Natural killer cell (primary cell): Measurements from ENCODE around the gene LCP2. TPM values are rescaled to one million over a fixed set of nuclear protein-coding genes. Genes with fewer than 3 reads are reported as not detected.
"Not testable (repeated sequence)": the region's sequence is repeated elsewhere in the genome, so short reads cannot be mapped to it uniquely, and the experiment has no call there.

Source experiments
- ATAC-seq, 3 donors: fragments of 150-1000 bp in 2 of 3; fragments of 200-7000 bp in 1 of 3; cut with Tn5 transposase; 1 replicate in 1 of 3; 2 replicates in 2 of 3; pipeline ENCODE4 v1.10.0; 2021; ENCODE audit warnings: mild to moderate bottlenecking in 2 of 3, moderate library complexity in 2 of 3
- DNase-seq, 2 donors: peaks; one replicate each; pipeline versions ENCODE4 v3.0.0 to v3.0.0-alpha.2; 2013 to 2021; ENCODE audit warnings: mixed read lengths in 1 of 2
- H3K27ac ChIP-seq: one replicate; pipeline ENCODE4 v1.5.1; 2013; ENCODE audit warnings: mild to moderate bottlenecking, low read length
- H3K27me3 ChIP-seq: one replicate; pipeline ENCODE4 v1.6.1; 2013; ENCODE audit warnings: low read length; ENCODE audit not compliant: control insufficient read depth, insufficient read depth
- H3K36me3 ChIP-seq: one replicate; pipeline ENCODE4 v1.6.1; 2013; ENCODE audit warnings: low read length; ENCODE audit not compliant: control insufficient read depth, insufficient read depth
- H3K4me1 ChIP-seq: one replicate; pipeline ENCODE4 v1.6.1; 2013; ENCODE audit warnings: low read length; ENCODE audit not compliant: control insufficient read depth, insufficient read depth
- H3K4me3 ChIP-seq: one replicate; pipeline ENCODE4 v1.5.1; 2013; ENCODE audit warnings: low read length
- H3K9me3 ChIP-seq: one replicate; pipeline ENCODE4 v1.6.1; 2013; ENCODE audit warnings: low read length; ENCODE audit not compliant: control insufficient read depth, insufficient read depth
- H3K27ac Mint-ChIP-seq, 2 donors: one replicate each; pipeline ENCODE4 v1.8.0; 2022; ENCODE audit warnings: mild to moderate bottlenecking in 2 of 2, mixed read lengths in 2 of 2, moderate library complexity in 1 of 2
- H3K27me3 Mint-ChIP-seq, 2 donors: one replicate each; pipeline ENCODE4 v1.8.0; 2022; ENCODE audit warnings: low read depth in 2 of 2, mixed read lengths in 2 of 2
- H3K36me3 Mint-ChIP-seq: one replicate; pipeline ENCODE4 v1.8.0; 2022; ENCODE audit warnings: mixed read lengths
- H3K4me1 Mint-ChIP-seq, 2 donors: one replicate each; pipeline ENCODE4 v1.8.0; 2022; ENCODE audit warnings: mixed read lengths in 2 of 2
- H3K4me3 Mint-ChIP-seq: one replicate; pipeline ENCODE4 v1.8.0; 2022; ENCODE audit warnings: mild to moderate bottlenecking, moderate library complexity, mixed read lengths
- H3K9me3 Mint-ChIP-seq, 2 donors: one replicate each; pipeline ENCODE4 v1.8.0; 2022; ENCODE audit warnings: mixed read lengths in 2 of 2
- CTCF ChIP-seq: fragments of 200-600 bp; IDR thresholded peaks from one replicate; pipeline ENCODE4 v1.8.0; 2022; ENCODE audit warnings: antibody characterized with exemption
- WGBS: methylation state at CpG from one replicate; pipeline ENCODE4 v1.1.7; 2013; ENCODE audit warnings: missing lambda C conversion rate; ENCODE audit not compliant: insufficient coverage; 5-methylcytosine and 5-hydroxymethylcytosine counted together
- intact Hi-C: fragments of 100-400 bp; cut with micrococcal nuclease; formaldehyde crosslinking; loops from one replicate; pipeline ENCODE4 v1.14.2; 2022
- total RNA-seq, 4 donors: library from RNA; stranded (reverse); fragments of 120-200 nt in 1 of 4; gene quantifications; one replicate each; pipeline versions ENCODE4 v1.2.3 to v1.2.4, GENCODE V29; 2013 to 2022

Gene LCP2
- total RNA-seq, 3 donors from 2014 or later (not counting 1 experiment from before 2014, with no cell fraction given) = 376 to 488 (median 450) TPM

GRCh38 chr5:170248172-170248930, 49.2 kb downstream of the LCP2 start:
- H3K4me3 ChIP-seq = no peak overlapping the region
- H3K27ac ChIP-seq = no peak overlapping the region
- Mint-ChIP-seq H3K27ac (peak overlapping the region; percentile 73 to 74), H3K4me1 (peaks cover 20 to 21% of the 10 kb centered on the region in 2 donors), H3K4me3 (no peak overlapping the region), H3K9me3 (no peaks in the 10 kb centered on the region), H3K36me3 (peaks cover 54% of the 10 kb centered on the region), H3K27me3 (no peaks in the 10 kb centered on the region)
- TF ChIP-seq CTCF = no peak
- intact Hi-C loops = no loop called here
- H3K4me1 ChIP-seq = peaks cover 4% of the 10 kb centered on the region
- no peaks in the 10 kb centered on the region for H3K27me3 ChIP-seq
- no peaks in the 10 kb centered on the region for H3K9me3 ChIP-seq
- 90% methylated on average over 5 of the region's 6 CpGs for WGBS
- peaks cover 77% of the 10 kb centered on the region for H3K36me3 ChIP-seq
- ATAC-seq (no peak), DNase-seq (no peak)

GRCh38 chr5:170247363-170247762, 50.2 kb downstream of the LCP2 start:
- Mint-ChIP-seq H3K4me3 (no peak overlapping the region), H3K9me3 (no peaks in the 10 kb centered on the region), H3K27ac (peak overlapping the region; percentile 73 to 74), H3K27me3 (no peaks in the 10 kb centered on the region), H3K4me1 (peaks cover 20% of the 10 kb centered on the region in 2 donors), H3K36me3 (peaks cover 51% of the 10 kb centered on the region)
- DNase-seq = no peak
- Histone ChIP-seq H3K9me3 (no peaks in the 10 kb centered on the region), H3K4me3 (no peak overlapping the region), H3K27me3 (no peaks in the 10 kb centered on the region), H3K27ac (no peak overlapping the region), H3K36me3 (peaks cover 68% of the 10 kb centered on the region), H3K4me1 (peaks cover 4% of the 10 kb centered on the region)
- WGBS = 98% methylated on average over 2 of the region's 2 CpGs
- intact Hi-C loops = no loop called here
- ATAC-seq = no peak
- TF ChIP-seq CTCF = no peak

GRCh38 chr5:170246126-170246870, 51.3 kb downstream of the LCP2 start:
- no peaks in the 10 kb centered on the region for H3K9me3 ChIP-seq
- H3K36me3 ChIP-seq = peaks cover 57% of the 10 kb centered on the region
- H3K27me3 ChIP-seq = no peaks in the 10 kb centered on the region
- no peaks in the 10 kb centered on the region for H3K27me3 Mint-ChIP-seq
- H3K4me1 Mint-ChIP-seq = peaks cover 16 to 20% of the 10 kb centered on the region in 2 donors
- no peak overlapping the region for H3K27ac ChIP-seq
- peaks cover 40% of the 10 kb centered on the region for H3K36me3 Mint-ChIP-seq
- no peak overlapping the region for H3K4me3 ChIP-seq
- H3K9me3 Mint-ChIP-seq = no peaks in the 10 kb centered on the region
- no peak overlapping the region for H3K4me3 Mint-ChIP-seq
- H3K27ac Mint-ChIP-seq = peak overlapping the region; percentile 47 to 58
- whole genome bisulfite sequencing = 98% methylated on average over 4 of the region's 4 CpGs
- ATAC-seq (no peak), DNase-seq (no peak)
- intact Hi-C loops = no loop called here
- peaks cover 4% of the 10 kb centered on the region for H3K4me1 ChIP-seq
- no peak for TF ChIP-seq CTCF

- peak overlapping the region; percentile 47 to 58 for H3K27ac Mint-ChIP-seq
- H3K27me3 Mint-ChIP-seq, H3K9me3 ChIP-seq, H3K4me3 Mint-ChIP-seq, H3K27me3 ChIP-seq, intact Hi-C loops, H3K9me3 Mint-ChIP-seq, H3K4me1 ChIP-seq, ATAC-seq, H3K4me3 ChIP-seq, DNase-seq, H3K27ac ChIP-seq: not testable (repeated sequence)
- H3K36me3 Mint-ChIP-seq = peaks cover 33% of the 10 kb centered on the region
- H3K36me3 ChIP-seq = peaks cover 48% of the 10 kb centered on the region
- whole genome bisulfite sequencing = 97% methylated on average over 10 of the region's 23 CpGs
- peaks cover 15 to 20% of the 10 kb centered on the region in 2 donors for H3K4me1 Mint-ChIP-seq
Observed at GRCh38 chr5:170245436-170245835, 52.1 kb downstream of the LCP2 start.
